ENCODE measurements around the gene CCDC24.

- TF ChIP-seq CTCF (IDR thresholded peaks at IDR 0.05 in 2 of 3, conservative IDR thresholded peaks at IDR 0.05 in 1 of 3; ENCODE audit: insufficient read depth in 2 of 3, low read depth in 1 of 3, low read length in 3 of 3): no peak
- no peak for TF ChIP-seq ARNT (IDR thresholded peaks at IDR 0.05)
- TF ChIP-seq EHMT2 (IDR thresholded peaks at IDR 0.05): no peak
- no peak for TF ChIP-seq NUFIP1 (IDR thresholded peaks at IDR 0.05; ENCODE audit: partially characterized antibody)
- no peak for TF ChIP-seq E2F4 (CRISPR knock-in tag; IDR thresholded peaks at IDR 0.05; ENCODE audit: low read depth)
- TF ChIP-seq ZBTB43 (CRISPR knock-in tag; IDR thresholded peaks at IDR 0.05): no peak
- TF ChIP-seq ZNF778 (CRISPR knock-in tag; IDR thresholded peaks at IDR 0.05): no peak
- TF ChIP-seq POLR2A (conservative IDR thresholded peaks at IDR 0.05): no peak
- TF ChIP-seq EZH2 (IDR thresholded peaks at IDR 0.05; ENCODE audit: borderline replicate concordance, low read depth, low read length): no peak
- TF ChIP-seq YY1 (IDR thresholded peaks at IDR 0.05; ENCODE audit: borderline replicate concordance in 1 of 3, control insufficient read depth in 1 of 3, extremely low read depth in 1 of 3, insufficient read depth in 3 of 3, insufficient read length in 1 of 3, insufficient replicate concordance in 2 of 3, low read depth in 1 of 3, low read length in 2 of 3): no peak
These were observed 43.0 kb downstream of the CCDC24 start for GRCh38 chr1:44034423-44034822.
